GM12878 (cell line): ENCODE data around the gene USP5. TPM values are rescaled to one million over a fixed set of nuclear protein-coding genes. Genes with fewer than 3 reads are reported as not detected.
A peak's percentile ranks its signal among the peaks of the same experiment; 100 is the strongest.

Experiments used
- ATAC-seq: fragments of 200-7000 bp; cut with Tn5 transposase; 3 replicates; pipeline ENCODE4 v1.9.1; 2020; ENCODE audit warnings: mild to moderate bottlenecking, moderate library complexity
- BruUV-seq: library from RNA; stranded (reverse); fragments of 400-500 nt; replicated peaks from 2 replicates; lab custom pipeline; 2021; lab: Mats Ljungman, UMichigan
- CTCF ChIA-PET: fragments of 300-600 bp; sonication (Branson Sonifier 250); formaldehyde crosslinking; extraction: SDS; loops from one replicate; lab custom pipeline; 2021; ENCODE audit warnings: inconsistent platforms; lab: Yijun Ruan, JAX
- POLR2A ChIA-PET: fragments of 350-600 bp; formaldehyde crosslinking; extraction: SDS; loops from one replicate; lab custom pipeline; 2021; ENCODE audit warnings: inconsistent platforms; lab: Charles Lee
- RAD21 ChIA-PET: fragments of 300-600 bp; sonication (Branson Sonifier 250); formaldehyde crosslinking; loops from one replicate; lab custom pipeline; 2023; ENCODE audit warnings: antibody characterized with exemption; ENCODE audit not compliant: unreplicated experiment; lab: Charles Lee
- SMC1A ChIA-PET: fragments of 300-600 bp; sonication (Branson Sonifier 250); formaldehyde crosslinking; loops from one replicate; lab custom pipeline; 2023; ENCODE audit not compliant: unreplicated experiment, uncharacterized antibody; lab: Charles Lee
- DNase-seq: peaks from one replicate; pipeline ENCODE4 v3.0.0-alpha.2; 2011; ENCODE audit warnings: low read depth, low spot score
- FAIRE-seq: peaks from 3 replicates; lab custom pipeline; 2011; peaks lifted over from hg19 to GRCh38; lab: Jason Lieb, UNC
- H2AFZ ChIP-seq: 2 replicates; pipeline ENCODE4 v1.6.0; 2011; ENCODE audit warnings: low read depth, low read length, control low read depth; ENCODE audit not compliant: control insufficient read depth
- H3K27ac ChIP-seq: 2 replicates; pipeline ENCODE4 v1.5.1; 2011; ENCODE audit warnings: control low read depth; ENCODE audit not compliant: control insufficient read depth, insufficient read depth
- H3K27me3 ChIP-seq, 2 experiments: replicated peaks in 1 of 2; 2 replicates each; pipeline versions ENCODE4 v1.6.0 to v1.6.1; 2011; ENCODE audit warnings: low read length in 1 of 2; ENCODE audit not compliant: control insufficient read depth in 2 of 2, insufficient read depth in 2 of 2
- H3K36me3 ChIP-seq, 2 experiments: 2 replicates each; pipeline ENCODE4 v1.5.1; 2011; ENCODE audit warnings: low read length in 1 of 2; ENCODE audit not compliant: control insufficient read depth in 2 of 2, insufficient read depth in 2 of 2
- H3K4me1 ChIP-seq: 2 replicates; pipeline ENCODE4 v1.6.1; 2011; ENCODE audit warnings: mild to moderate bottlenecking, low read length, moderate library complexity, mixed read lengths; ENCODE audit not compliant: control insufficient read depth, insufficient read depth
- H3K4me2 ChIP-seq: 2 replicates; pipeline ENCODE4 v1.6.0; 2011; ENCODE audit warnings: control low read depth; ENCODE audit not compliant: control insufficient read depth, insufficient read depth
- H3K4me3 ChIP-seq: fragments of 200-600 bp; sonication (generic); 2 replicates; pipeline ENCODE4 v1.5.1; 2016
- H3K79me2 ChIP-seq: 2 replicates; pipeline ENCODE4 v1.6.0; 2011; ENCODE audit warnings: low read length; ENCODE audit not compliant: control insufficient read depth, insufficient read depth
- H3K9ac ChIP-seq: 2 replicates; pipeline ENCODE4 v1.8.0; 2011; ENCODE audit warnings: low read length, control low read depth, mixed read lengths; ENCODE audit not compliant: control insufficient read depth, insufficient read depth
- H3K9me3 ChIP-seq: replicated peaks from 3 replicates; pipeline ENCODE4 v1.5.1; 2011; ENCODE audit warnings: mild to moderate bottlenecking, low read length; ENCODE audit not compliant: control insufficient read depth, insufficient read depth
- H4K20me1 ChIP-seq: 2 replicates; pipeline ENCODE4 v1.6.0; 2011; ENCODE audit not compliant: control insufficient read depth, insufficient read depth
- BMI1 ChIP-seq: fragments of 450-650 bp; IDR thresholded peaks from 2 replicates; pipeline ENCODE4 v1.6.1; 2016; ENCODE audit warnings: mild to moderate bottlenecking, moderate library complexity, borderline replicate concordance
- CREM ChIP-seq: IDR thresholded peaks from 2 replicates; pipeline ENCODE4 v1.6.1; 2014; ENCODE audit warnings: antibody characterized with exemption, low read depth
- FOXK2 ChIP-seq: fragments of 450-650 bp; IDR thresholded peaks from 2 replicates; pipeline ENCODE4 v1.6.1; 2017; ENCODE audit warnings: mild to moderate bottlenecking, moderate library complexity
- JUND ChIP-seq: IDR thresholded peaks from 2 replicates; pipeline ENCODE4 v1.6.1; 2012; ENCODE audit warnings: low read depth, mild to moderate bottlenecking, low read length, improper control_type of control experiment, moderate library complexity
- MXI1 ChIP-seq: fragments of 150-350 bp; IDR thresholded peaks from 2 replicates; pipeline ENCODE4 v1.6.1; 2011; ENCODE audit warnings: low read depth, mild to moderate bottlenecking, inconsistent platforms, low read length, improper control_type of control experiment
- NFYB ChIP-seq: IDR thresholded peaks from 2 replicates; pipeline ENCODE4 v1.6.1; 2011; ENCODE audit warnings: low read depth, mild to moderate bottlenecking, low read length, improper control_type of control experiment, moderate library complexity; ENCODE audit not compliant: insufficient read depth
- NKRF ChIP-seq: fragments of 450-650 bp; conservative IDR thresholded peaks from 2 replicates; pipeline ENCODE4 v1.6.1; 2017; ENCODE audit warnings: mild to moderate bottlenecking, moderate library complexity
- NRF1 ChIP-seq: conservative IDR thresholded peaks from 2 replicates; pipeline ENCODE4 v1.6.1; 2011; ENCODE audit warnings: mild to moderate bottlenecking, low read depth, low read length, improper control_type of control experiment
- POLR2AphosphoS5 ChIP-seq: IDR thresholded peaks from 2 replicates; pipeline ENCODE4 v1.6.1; 2011; ENCODE audit warnings: mild to moderate bottlenecking, low read length, inconsistent platforms
- SIX5 ChIP-seq: IDR thresholded peaks from 2 replicates; pipeline ENCODE4 v1.6.1; 2011; ENCODE audit warnings: mild to moderate bottlenecking, low read depth, low read length, moderate library complexity; ENCODE audit not compliant: severe bottlenecking
- ZNF207 ChIP-seq: fragments of 450-650 bp; IDR thresholded peaks from 2 replicates; pipeline ENCODE4 v1.6.1; 2014; ENCODE audit warnings: antibody characterized with exemption, mild to moderate bottlenecking, borderline replicate concordance
- ZNF217 ChIP-seq: fragments of 450-650 bp; IDR thresholded peaks from 2 replicates; pipeline ENCODE4 v1.6.1; 2017; ENCODE audit warnings: antibody characterized with exemption, mild to moderate bottlenecking
- ZNF274 ChIP-seq: IDR thresholded peaks from one replicate; pipeline ENCODE4 v1.8.0; 2011; ENCODE audit not compliant: insufficient read length, insufficient read depth
- WGBS: methylation state at CpG from one replicate; pipeline ENCODE4 v1.1.6; 2016; ENCODE audit warnings: low lambda C conversion rate; ENCODE audit not compliant: insufficient replicate concordance, insufficient coverage; ENCODE audit errors: missing lambda C conversion rate; 5-methylcytosine and 5-hydroxymethylcytosine counted together
- in situ Hi-C: fragments of 300-500 bp; cut with MboI; formaldehyde crosslinking; loops from 9 replicates; pipeline ENCODE4 v1.14.3; 2018; ENCODE audit warnings: mixed read lengths
- intact Hi-C: fragments of 100-400 bp; cut with micrococcal nuclease; formaldehyde crosslinking; loops from one replicate; pipeline ENCODE4 v1.14.2; 2022; ENCODE audit not compliant: unreplicated experiment
- polyA plus RNA-seq, 11 experiments: library from polyadenylated mRNA; depleted of rRNA in 4 of 11; unstranded in 6 of 11; stranded (reverse) in 5 of 11; fragments of >200 nt; fragmentation: Nextera tagmentation in 4 of 11; fragmentation: Illumina TruSeq in 1 of 11; extraction: Ambion mirVana in 4 of 11; extraction: Trizol in 1 of 11; gene quantifications; 1 replicate in 1 of 11; 2 replicates in 10 of 11; pipeline versions ENCODE4 v1.2.1 to v1.2.3, GENCODE V29; 2011 to 2016; ENCODE audit warnings: inconsistent platforms in 2 of 11, missing spikeins in 2 of 11, low read depth in 1 of 11
- total RNA-seq, 4 experiments: library from RNA; depleted of rRNA in 3 of 4; stranded (reverse); fragments of >200 nt in 3 of 4; fragmentation: Illumina TruSeq in 1 of 4; extraction: Trizol in 1 of 4; gene quantifications; 2 replicates each; pipeline versions ENCODE4 v1.2.1 to v1.2.3, GENCODE V29; 2013 to 2021
- TF ChIP-seq, protein P1 (sequence below): IDR thresholded peaks from 2 replicates; pipeline ENCODE4 v1.6.1; 2011; ENCODE audit warnings: mild to moderate bottlenecking, low read depth, low read length, moderate library complexity; ENCODE audit not compliant: insufficient replicate concordance
- TF ChIP-seq, protein P2 (sequence below): fragments of 450-650 bp; IDR thresholded peaks from 2 replicates; pipeline ENCODE4 v1.6.1; 2017; ENCODE audit warnings: low read depth, mild to moderate bottlenecking, moderate library complexity

USP5 gene
- total and polyA plus RNA-seq, 10 of the 15 experiments (the other 5 are each of a cell fraction or from before 2014, with no cell fraction given), result 2.5 to 124 (median 74.6) TPM

GRCh38 chr12:6904280-6905276 lies 52.6 kb downstream of the USP5 start, which contains the start of gene LRRC23:
TSS of gene LRRC23 (plus strand) at chr12:6904822. CDS start at chr12:6905634, 812 bp downstream.
- Histone ChIP-seq H3K9me3 (no peaks in the 10 kb centered on the region), H3K9ac (peak within 1 kb of the TSS; percentile 50), H2AFZ (peak within 1 kb of the TSS; percentile 84), H3K79me2 (no peaks in the 10 kb centered on the region), H3K27me3 (no peaks in the 10 kb centered on the region), H3K4me1 (peaks cover 7% of the 10 kb centered on the region; the same call in 1 of the 2 replicates), H3K36me3 (no peaks in the 10 kb centered on the region), H3K4me3 (peak within 1 kb of the TSS; percentile 93), H4K20me1 (no peaks in the 10 kb centered on the region), H3K4me2 (peak within 1 kb of the TSS; percentile 83), H3K27ac (no peak within 1 kb of the TSS)
- RAD21 ChIA-PET, result interaction anchor here (1.8 kb wide), 1 partner anchor 32 kb away, joined by 7 read pairs; the partner anchor contains the start of gene SPSB2
- intact Hi-C loops, result loop anchor here (1.0 kb wide), 1 partner anchor 13 kb away; no protein-coding TSS in a partner anchor
- in situ Hi-C loops, result no loop called here
- WGBS, result 11% methylated on average over 34 of the region's 34 CpGs
- FAIRE-seq (peak; percentile 100), DNase-seq (peak; percentile 87), ATAC-seq (peak; percentile 99)
- no TSS peak for BruUV-seq
- CTCF ChIA-PET, result interaction anchor here (0.7 to 4.5 kb wide), 6 partner anchors 11 to 36 kb away, joined by 3 to 21 read pairs (median 8); partner anchors contain the start of gene SPSB2
- SMC1A ChIA-PET, result interaction anchor here (0.7 kb wide), 1 partner anchor 29 kb away, joined by 3 read pairs; no protein-coding TSS in a partner anchor
- POLR2A ChIA-PET, result interaction anchor here (0.5 to 4.3 kb wide), 12 partner anchors 10 to 47 kb away, joined by 3 to 18 read pairs (median 4); partner anchors contain the start of genes C12orf57, ENO2, RNU7-1 and SPSB2
- TF ChIP-seq POLR2AphosphoS5 (peak; percentile 41; the same call in 1 of the 2 replicates), FOXK2 (no peak), ZNF217 (no peak), NRF1 (0 out of 2 replicates have a peak, but pooled peaks have one; percentile 3), MXI1 (peak; percentile 86), SIX5 (no peak), JUND (peak; percentile 81), ZNF207 (no peak; the same call in 1 of the 2 replicates), NFYB (peak; percentile 71; the same call in 1 of the 2 replicates), CREM (peak; percentile 82; the same call in 1 of the 2 replicates), NKRF (peak; percentile 80), BMI1 (peak; percentile 92), ZNF274 (no peak)
- TF ChIP-seq, protein P1, sequence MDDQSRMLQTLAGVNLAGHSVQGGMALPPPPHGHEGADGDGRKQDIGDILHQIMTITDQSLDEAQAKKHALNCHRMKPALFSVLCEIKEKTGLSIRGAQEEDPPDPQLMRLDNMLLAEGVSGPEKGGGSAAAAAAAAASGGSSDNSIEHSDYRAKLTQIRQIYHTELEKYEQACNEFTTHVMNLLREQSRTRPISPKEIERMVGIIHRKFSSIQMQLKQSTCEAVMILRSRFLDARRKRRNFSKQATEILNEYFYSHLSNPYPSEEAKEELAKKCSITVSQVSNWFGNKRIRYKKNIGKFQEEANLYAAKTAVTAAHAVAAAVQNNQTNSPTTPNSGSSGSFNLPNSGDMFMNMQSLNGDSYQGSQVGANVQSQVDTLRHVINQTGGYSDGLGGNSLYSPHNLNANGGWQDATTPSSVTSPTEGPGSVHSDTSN, result no peak
- TF ChIP-seq, protein P2, sequence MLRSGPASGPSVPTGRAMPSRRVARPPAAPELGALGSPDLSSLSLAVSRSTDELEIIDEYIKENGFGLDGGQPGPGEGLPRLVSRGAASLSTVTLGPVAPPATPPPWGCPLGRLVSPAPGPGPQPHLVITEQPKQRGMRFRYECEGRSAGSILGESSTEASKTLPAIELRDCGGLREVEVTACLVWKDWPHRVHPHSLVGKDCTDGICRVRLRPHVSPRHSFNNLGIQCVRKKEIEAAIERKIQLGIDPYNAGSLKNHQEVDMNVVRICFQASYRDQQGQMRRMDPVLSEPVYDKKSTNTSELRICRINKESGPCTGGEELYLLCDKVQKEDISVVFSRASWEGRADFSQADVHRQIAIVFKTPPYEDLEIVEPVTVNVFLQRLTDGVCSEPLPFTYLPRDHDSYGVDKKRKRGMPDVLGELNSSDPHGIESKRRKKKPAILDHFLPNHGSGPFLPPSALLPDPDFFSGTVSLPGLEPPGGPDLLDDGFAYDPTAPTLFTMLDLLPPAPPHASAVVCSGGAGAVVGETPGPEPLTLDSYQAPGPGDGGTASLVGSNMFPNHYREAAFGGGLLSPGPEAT, result peak; percentile 86; the same call in 1 of the 2 replicates
